ENCODE data around the gene SUCLG2.
"Not testable (repeated sequence)": the region's sequence is repeated elsewhere in the genome, so short reads cannot be mapped to it uniquely, and the experiment has no call there.

The SUCLG2 gene

DNA sequence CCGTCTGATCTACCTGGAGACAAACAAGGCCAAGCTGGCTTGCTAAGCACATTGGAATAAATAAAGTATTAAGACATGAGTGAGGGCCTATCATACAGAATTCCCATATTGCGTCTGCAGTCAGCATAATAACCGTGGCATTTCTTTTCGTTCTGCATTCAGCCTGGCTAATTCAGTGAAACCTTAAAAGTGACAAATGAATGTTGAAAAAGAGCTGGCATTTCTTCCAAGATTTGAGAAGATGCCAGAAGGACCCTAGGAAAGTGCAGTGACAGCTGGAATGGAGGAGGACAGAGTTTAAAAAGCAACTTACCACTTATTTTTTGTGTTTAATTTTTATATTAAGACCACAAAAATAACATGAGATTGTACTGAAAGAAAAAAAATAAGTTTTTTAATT lies 67.1 kb downstream of the SUCLG2 start:
- no peak overlapping the region for H3K27ac ChIP-seq
- TF ChIP-seq, protein P1, sequence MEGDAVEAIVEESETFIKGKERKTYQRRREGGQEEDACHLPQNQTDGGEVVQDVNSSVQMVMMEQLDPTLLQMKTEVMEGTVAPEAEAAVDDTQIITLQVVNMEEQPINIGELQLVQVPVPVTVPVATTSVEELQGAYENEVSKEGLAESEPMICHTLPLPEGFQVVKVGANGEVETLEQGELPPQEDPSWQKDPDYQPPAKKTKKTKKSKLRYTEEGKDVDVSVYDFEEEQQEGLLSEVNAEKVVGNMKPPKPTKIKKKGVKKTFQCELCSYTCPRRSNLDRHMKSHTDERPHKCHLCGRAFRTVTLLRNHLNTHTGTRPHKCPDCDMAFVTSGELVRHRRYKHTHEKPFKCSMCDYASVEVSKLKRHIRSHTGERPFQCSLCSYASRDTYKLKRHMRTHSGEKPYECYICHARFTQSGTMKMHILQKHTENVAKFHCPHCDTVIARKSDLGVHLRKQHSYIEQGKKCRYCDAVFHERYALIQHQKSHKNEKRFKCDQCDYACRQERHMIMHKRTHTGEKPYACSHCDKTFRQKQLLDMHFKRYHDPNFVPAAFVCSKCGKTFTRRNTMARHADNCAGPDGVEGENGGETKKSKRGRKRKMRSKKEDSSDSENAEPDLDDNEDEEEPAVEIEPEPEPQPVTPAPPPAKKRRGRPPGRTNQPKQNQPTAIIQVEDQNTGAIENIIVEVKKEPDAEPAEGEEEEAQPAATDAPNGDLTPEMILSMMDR (conservative IDR thresholded peaks at IDR 0.05), result no peak
- no peak for TF ChIP-seq ZFX (IDR thresholded peaks at IDR 0.05)

DNA sequence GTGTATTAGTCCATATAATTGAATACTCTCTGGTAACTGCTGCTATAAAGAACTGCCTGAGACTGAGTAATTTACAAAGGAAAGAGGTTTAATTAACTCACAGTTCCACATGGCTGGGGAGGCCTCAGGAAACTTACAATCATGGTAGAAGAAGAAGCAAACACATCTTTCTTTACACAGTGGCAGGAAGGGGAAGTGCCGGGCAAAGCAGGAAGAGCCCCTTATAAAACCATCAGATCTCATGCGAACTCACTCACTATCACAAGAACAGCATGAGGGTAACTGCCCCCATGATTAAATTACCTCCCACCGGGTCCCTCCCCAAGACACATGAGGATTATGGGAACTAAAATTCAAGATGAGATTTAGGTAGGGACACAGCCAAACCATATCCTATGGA lies 69.8 kb downstream of the SUCLG2 start:
- not testable (repeated sequence) for H3K27ac ChIP-seq

DNA sequence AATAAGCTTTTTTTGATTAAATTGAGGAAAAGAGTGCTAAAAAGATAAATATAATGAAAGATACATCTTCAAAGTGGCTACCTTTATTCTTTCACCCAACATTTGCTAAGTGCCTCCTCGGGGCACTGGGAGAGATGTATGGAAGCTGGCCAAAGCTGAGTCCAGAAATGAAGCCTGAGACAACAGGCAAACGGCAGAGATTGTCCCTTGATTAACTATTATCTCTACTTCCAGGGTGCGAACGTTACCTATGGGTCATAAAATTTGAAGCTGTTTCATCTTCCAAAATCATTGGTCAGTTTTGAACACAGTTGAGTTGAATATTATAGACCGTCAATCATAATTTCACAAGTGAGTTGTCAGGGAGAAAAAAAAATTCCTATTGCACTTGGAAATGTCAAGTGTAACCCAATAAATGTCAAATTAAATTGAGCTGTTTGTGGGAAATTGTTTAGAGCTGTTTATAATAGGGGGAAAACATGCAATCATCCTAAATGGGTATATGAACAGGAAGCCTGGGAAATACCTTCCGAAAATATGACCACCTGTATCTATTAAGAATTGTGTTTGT lies 73.9 kb downstream of the SUCLG2 start:
- TF ChIP-seq ZFX (IDR thresholded peaks at IDR 0.05), result no peak
- TF ChIP-seq, protein P1 (conservative IDR thresholded peaks at IDR 0.05), result no peak
- no peak overlapping the region for H3K27ac ChIP-seq

DNA sequence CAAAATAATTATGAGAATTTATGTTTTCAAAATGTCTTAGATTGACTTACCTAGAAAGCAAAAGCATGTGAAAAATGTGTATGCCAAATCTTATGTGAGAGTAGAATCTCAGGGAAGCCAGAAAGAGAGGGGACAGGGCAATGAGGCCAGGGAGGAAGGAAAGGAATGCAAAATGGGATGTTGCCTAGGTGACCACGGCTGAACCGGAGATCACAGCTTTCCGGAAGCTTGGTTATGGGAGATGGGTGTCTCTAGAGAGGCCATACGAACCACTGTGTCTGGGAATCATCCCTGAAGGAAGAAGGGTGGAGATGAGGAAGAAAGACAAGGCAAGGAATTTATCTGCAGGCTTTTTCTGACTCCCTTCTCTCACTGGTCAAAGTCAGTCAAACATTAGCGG lies 76.0 kb downstream of the SUCLG2 start:
- H3K27ac ChIP-seq, result no peak overlapping the region
- TF ChIP-seq, protein P1 (conservative IDR thresholded peaks at IDR 0.05), result no peak
- TF ChIP-seq ZFX (IDR thresholded peaks at IDR 0.05), result no peak

DNA sequence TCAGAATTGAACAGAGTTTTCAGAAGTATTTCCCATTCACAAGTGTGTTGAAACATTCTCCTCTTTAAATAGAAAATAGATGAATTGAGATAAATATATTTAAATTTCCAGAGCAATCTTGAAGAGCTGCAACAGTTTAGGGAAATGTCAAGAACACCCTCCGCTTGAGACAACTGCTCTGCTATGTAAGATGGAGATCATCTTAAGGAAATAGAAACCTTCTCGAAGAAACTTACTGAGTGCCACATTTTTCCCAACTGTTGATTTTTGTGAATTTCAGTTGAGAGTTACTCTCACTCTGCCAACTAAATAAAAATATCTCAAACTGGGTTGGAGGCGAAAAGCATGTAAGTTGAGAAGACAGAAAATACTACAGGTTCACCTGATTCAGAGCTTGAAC lies 78.0 kb downstream of the SUCLG2 start:
- no peak for TF ChIP-seq ZFX (IDR thresholded peaks at IDR 0.05)
- TF ChIP-seq, protein P1 (conservative IDR thresholded peaks at IDR 0.05), result no peak
- no peak overlapping the region for H3K27ac ChIP-seq

DNA sequence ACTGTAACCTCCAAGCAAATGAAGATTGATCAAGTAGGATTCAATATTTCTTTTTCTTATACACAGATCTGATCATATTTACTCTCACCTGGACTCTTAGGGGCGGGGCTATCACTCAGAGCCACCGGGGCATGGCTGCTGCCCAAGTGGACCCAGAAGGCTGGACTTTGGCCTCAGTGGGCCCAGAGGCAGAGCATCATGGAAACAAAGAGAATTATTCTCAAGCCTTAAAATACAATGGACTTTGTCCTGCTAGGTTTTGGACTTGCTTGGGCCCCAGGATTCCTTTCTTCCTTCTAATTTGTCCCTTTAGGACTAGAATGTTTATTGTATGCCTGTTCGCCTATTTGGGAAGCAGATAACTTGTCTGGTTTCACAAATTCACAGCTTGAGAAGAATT lies 85.1 kb downstream of the SUCLG2 start:
- no peak for TF ChIP-seq ZFX (IDR thresholded peaks at IDR 0.05)
- TF ChIP-seq, protein P1 (conservative IDR thresholded peaks at IDR 0.05), result no peak
- H3K27ac ChIP-seq, result no peak overlapping the region

DNA sequence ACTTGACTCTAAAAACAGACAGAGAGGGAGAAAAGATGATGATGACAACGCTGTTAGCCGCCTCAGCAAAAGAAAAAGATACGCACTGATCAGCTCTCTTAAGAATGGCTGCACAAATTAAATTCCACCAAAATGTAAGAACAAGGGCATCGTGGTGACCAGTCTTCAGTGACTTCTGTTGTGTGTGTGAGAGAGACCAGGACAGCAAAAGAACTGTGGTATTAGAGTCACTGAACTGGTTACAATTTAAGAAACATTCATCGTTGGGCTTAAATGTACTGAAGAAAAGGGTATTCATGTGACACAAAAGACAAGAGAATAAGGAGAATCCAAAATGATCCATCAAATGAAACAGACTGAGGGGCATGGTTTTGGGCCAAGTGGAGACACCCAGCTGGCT lies 86.5 kb downstream of the SUCLG2 start:
- H3K27ac ChIP-seq, result no peak overlapping the region
- TF ChIP-seq, protein P1 (conservative IDR thresholded peaks at IDR 0.05), result no peak
- no peak for TF ChIP-seq ZFX (IDR thresholded peaks at IDR 0.05)

DNA sequence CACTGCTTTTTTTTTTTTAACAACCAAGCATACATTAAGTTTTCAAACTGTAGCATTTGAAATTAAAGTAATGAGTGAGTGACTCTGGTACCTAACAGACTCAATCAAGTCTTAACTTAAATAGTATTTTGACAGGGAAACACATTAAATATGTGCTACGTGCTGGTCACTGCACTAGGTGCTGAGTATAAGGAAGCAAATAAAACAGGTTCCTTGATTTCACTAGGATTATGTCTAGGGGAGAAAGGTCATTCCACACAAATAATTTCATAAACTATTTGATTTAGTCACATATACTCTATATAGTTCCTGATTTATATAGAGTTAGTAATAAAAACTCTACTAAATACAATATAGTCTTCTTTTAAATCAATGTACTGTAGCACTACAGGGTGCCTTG lies 89.4 kb downstream of the SUCLG2 start:
- no peak for TF ChIP-seq ZFX (IDR thresholded peaks at IDR 0.05)
- TF ChIP-seq, protein P1 (conservative IDR thresholded peaks at IDR 0.05), result no peak
- H3K27ac ChIP-seq, result no peak overlapping the region

Data from C4-2B (cell line).